AG04450 (cell line): ENCODE data around the gene THAP11. TPM values are rescaled to one million over a fixed set of nuclear protein-coding genes. Genes with fewer than 3 reads are reported as not detected.
A peak's percentile ranks its signal among the peaks of the same experiment; 100 is the strongest.

Experiments used
- CTCF ChIA-PET: fragments of 300-600, 350-600 bp; formaldehyde crosslinking; extraction: SDS; loops from one replicate; lab custom pipeline; 2022; ENCODE audit warnings: antibody characterized with exemption, inconsistent platforms; lab: Charles Lee
- POLR2A ChIA-PET: fragments of 350-600 bp; formaldehyde crosslinking; extraction: SDS; loops from one replicate; lab custom pipeline; 2021; ENCODE audit warnings: antibody characterized with exemption, inconsistent platforms; lab: Yijun Ruan, JAX
- DNase-seq: peaks from one replicate; pipeline ENCODE4 v3.0.0-alpha.2; 2011; ENCODE audit warnings: low read depth, low spot score
- H3K27ac ChIP-seq: one replicate; pipeline ENCODE4 v1.5.1; 2012; ENCODE audit warnings: low read depth, low read length, control low read depth
- H3K27me3 ChIP-seq: one replicate; pipeline ENCODE4 v1.6.0; 2012; ENCODE audit warnings: low read length; ENCODE audit not compliant: control insufficient read depth, insufficient read depth
- H3K4me3 ChIP-seq: 2 replicates; pipeline ENCODE4 v1.5.1; 2011; ENCODE audit warnings: mild to moderate bottlenecking, low read depth, low read length, control low read depth
- H3K9me3 ChIP-seq: 2 replicates; pipeline ENCODE4 v1.5.1; 2012; ENCODE audit warnings: low read length; ENCODE audit not compliant: control insufficient read depth, insufficient read depth
- CTCF ChIP-seq: IDR thresholded peaks from 2 replicates; pipeline ENCODE4 v1.5.1; 2011; ENCODE audit warnings: low read depth, low read length, control low read depth, inconsistent platforms
- polyA minus RNA-seq: library from RNA; depleted of rRNA, polyadenylated mRNA; stranded (reverse); fragments of >200 nt; gene quantifications from 2 replicates; pipeline ENCODE4 v1.2.3, GENCODE V29; 2011; rRNA and poly(A)+ RNA removed
- polyA plus RNA-seq: library from polyadenylated mRNA; depleted of rRNA; stranded (reverse); fragments of >200 nt; gene quantifications from 2 replicates; pipeline ENCODE4 v1.2.3, GENCODE V29; 2011; rRNA removed

Gene THAP11
- polyA plus RNA-seq: 22.3 and 22.8 TPM in 2 replicates
- polyA minus RNA-seq: 14.4 and 16.2 TPM in 2 replicates

- ChIA-PET CTCF (interaction anchor here (0.9 to 1.2 kb wide), 4 partner anchors 9 to 392 kb away, joined by 3 to 5 read pairs (median 4); no protein-coding TSS in a partner anchor), POLR2A (interaction anchor here (1.0 kb wide), 1 partner anchor 35 kb away, joined by 3 read pairs; the partner anchor contains the start of genes RANBP10 and TSNAXIP1)
- peak; percentile 85 for DNase-seq
Observed at GRCh38 chr16:67841816-67842508, at the start of gene THAP11. Gene THAP11 (plus strand): TSS chr16:67842320. CDS start chr16:67842555, 235 bp downstream.

GRCh38 chr16:67796099-67796718 is 45.9 kb upstream of the THAP11 start:
- ChIA-PET POLR2A (no interaction called here), CTCF (no interaction called here)
- H3K4me3 ChIP-seq: no peak overlapping the region
- DNase-seq: no peak
- H3K27ac ChIP-seq: no peak overlapping the region
- TF ChIP-seq CTCF: no peak
- H3K9me3 ChIP-seq: no peaks in the 10 kb centered on the region
- H3K27me3 ChIP-seq: no peaks in the 10 kb centered on the region

More at GRCh38 chr16:67841816-67842508, at the start of gene THAP11:
- H3K9me3 ChIP-seq: no peaks in the 10 kb centered on the region; the same call in 1 of the 2 replicates
- peak; percentile 79 for TF ChIP-seq CTCF
- H3K27me3 ChIP-seq: no peaks in the 10 kb centered on the region
- H3K27ac ChIP-seq: peak within 1 kb of the TSS; percentile 93
- peak within 1 kb of the TSS; percentile 97 for H3K4me3 ChIP-seq

GRCh38 chr16:67800338-67800926 is 41.7 kb upstream of the THAP11 start:
- Histone ChIP-seq H3K4me3 (no peak overlapping the region), H3K27ac (no peak overlapping the region), H3K27me3 (no peaks in the 10 kb centered on the region), H3K9me3 (no peaks in the 10 kb centered on the region)
- no peak for DNase-seq
- ChIA-PET POLR2A (no interaction called here), CTCF (interaction anchor here (0.7 to 1.0 kb wide), 2 partner anchors 15 to 84 kb away, joined by 4 read pairs; no protein-coding TSS in a partner anchor)
- no peak for TF ChIP-seq CTCF

- no peak for TF ChIP-seq CTCF
- no peak overlapping the region for H3K4me3 ChIP-seq
- no peaks in the 10 kb centered on the region for H3K9me3 ChIP-seq
- H3K27me3 ChIP-seq: no peaks in the 10 kb centered on the region
- POLR2A ChIA-PET: interaction anchor here (0.6 kb wide), 1 partner anchor 212 kb away, joined by 3 read pairs; no protein-coding TSS in a partner anchor
- DNase-seq: no peak
- CTCF ChIA-PET: interaction anchor here (0.7 to 1.0 kb wide), 2 partner anchors 15 to 83 kb away, joined by 4 read pairs; no protein-coding TSS in a partner anchor
- H3K27ac ChIP-seq: no peak overlapping the region
Observed at GRCh38 chr16:67801241-67801640, 40.9 kb upstream of the THAP11 start.
